NCI-H2107 (cell line): Measurements from ENCODE around the gene HDC.

Experiments
- DNase-seq: peaks from one replicate; lab custom pipeline; 2025; lab: John Stamatoyannopoulos, UW

HDC gene

DNA sequence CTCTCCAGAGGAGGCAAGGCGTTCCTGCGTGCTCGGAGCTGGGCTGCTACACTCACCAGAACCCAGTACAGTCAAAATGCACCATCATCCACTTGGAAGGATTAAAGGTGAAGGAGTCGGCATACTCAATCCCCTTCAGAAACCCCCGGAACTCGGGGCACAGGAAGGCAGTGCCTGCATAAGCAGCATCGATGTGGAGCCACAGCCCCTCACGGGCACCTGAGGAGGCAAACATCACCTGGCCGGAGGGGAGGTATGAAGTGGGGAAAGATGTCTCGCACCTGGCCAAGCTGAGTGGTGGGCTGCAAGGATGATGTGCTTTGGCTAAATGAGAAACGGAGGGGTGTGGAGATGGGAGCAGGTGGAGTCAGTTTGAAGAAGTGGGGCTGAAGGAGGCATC is 13.0 kb downstream of the HDC start:
- no peak for DNase-seq

GRCh38 chr15:50251638-50252182 is 13.8 kb downstream of the HDC start:
- DNase-seq, result no peak

DNA sequence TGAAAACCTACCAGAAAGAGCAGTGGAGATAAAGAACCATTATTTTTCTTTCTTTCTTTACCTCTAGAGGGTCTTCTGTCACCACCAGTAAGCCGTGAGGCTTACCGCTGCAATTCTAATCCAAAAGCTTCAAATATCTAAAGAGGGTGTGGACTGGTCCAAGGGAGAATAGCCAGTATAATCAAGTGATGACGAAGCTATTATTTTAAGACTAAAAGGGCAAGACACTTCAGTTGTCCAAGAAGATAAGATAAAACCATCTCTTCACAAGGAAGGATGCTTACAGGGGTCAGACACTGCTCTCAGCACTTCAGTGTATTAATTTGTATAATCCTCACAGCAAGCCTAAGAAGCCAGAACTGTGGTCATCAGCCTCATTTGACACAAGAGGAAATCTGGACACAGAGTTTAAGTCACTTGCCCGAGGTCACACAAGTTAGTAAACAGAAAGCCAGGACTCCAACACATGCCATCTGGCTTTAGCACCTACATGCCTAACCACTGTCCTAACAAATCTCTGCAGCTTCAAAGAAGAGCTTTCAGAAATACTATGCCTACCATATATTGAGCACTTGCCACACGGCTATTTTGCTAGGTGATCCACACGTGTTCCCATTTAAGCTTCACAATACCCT is 14.6 kb downstream of the HDC start:
- no peak for DNase-seq

- no peak for DNase-seq
Measured at GRCh38 chr15:50249704-50250103, 15.8 kb downstream of the HDC start.

DNA sequence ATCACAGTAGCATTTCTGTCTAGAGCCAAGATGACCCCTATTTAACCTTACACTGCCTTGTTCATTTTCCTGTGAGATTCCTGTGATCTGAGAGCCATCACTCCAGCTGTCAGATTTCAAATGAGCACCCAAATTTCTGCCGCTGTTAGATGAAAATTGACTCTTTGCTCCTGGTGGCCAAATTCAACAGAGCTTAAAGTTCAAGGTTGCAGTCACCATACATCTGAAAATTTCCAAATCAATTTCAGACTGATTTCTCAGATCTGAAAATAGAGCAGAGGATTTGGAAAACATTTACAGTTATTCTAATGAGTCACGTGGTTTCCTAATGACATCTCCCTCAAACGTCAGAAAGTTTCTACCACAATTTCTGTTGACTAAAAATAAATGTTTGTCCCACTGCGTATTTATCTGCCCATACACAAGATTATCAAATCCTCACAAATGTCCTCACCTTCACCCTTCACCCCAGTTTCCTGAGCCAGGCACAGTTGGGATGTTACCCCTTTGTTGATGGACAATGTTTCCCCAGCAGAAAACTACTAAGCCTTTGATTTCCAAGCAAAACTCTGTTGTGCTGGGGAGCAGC is 16.4 kb downstream of the HDC start:
- no peak for DNase-seq

DNA sequence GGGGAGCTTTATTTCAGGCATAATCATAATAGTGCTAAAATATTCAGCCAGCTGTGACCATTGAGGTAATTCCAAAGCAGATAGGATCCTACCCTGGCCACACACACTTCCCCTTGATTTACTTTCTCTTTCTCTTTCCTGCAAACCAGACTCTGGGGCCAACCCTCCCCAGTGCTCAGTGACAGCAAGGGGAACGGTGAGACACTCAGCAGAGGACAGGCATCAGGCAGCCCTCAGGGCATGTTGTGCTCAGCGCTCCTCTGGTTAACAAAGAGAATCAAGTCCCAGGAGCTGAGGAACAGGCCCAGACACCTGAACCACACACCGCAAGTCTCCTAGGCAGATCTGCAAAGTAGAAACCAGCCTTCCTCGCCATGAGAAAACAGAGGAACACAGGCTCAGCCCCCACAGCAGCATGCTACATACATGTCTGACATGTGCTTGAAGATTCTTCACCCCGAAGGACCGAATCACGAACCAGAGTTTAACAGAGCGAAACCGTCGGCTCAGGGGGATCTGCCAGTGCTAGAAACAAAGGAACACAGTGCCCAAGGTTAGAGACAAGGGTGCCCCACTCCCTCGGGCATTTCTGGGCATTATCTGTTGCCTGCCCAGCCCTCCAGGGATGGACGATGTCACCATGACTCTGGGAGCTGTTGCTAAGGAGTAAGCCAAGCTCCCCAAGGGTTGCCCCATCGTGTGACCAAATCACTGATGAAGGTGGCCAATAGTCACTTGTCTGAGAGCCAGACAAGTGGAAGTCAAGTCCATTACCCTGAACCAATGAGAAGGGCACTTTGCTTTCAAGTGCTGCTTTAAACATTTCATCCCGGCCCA is 17.5 kb downstream of the HDC start:
- no peak for DNase-seq

DNA sequence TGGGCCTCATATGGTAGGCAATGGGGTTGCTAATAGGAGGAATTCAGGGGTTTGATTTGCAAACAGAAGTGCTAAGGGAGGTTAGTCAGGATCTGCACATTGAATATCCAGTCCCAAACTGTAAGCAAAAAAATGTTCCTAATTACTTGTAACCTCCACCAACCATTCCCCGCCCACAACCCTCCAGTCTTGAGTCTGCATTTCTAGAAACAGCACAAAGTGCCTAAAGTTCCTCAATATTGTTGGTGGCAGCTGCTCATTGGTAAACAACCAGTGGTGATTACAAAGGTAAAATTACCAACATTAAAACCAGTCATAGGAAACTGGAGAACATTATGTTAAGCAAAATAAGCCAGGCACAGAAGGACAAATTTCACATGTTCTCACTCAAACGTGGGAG is 18.9 kb downstream of the HDC start:
- no peak for DNase-seq

- no peak for DNase-seq
Measured at GRCh38 chr15:50244959-50245624, 20.4 kb downstream of the HDC start.

DNA sequence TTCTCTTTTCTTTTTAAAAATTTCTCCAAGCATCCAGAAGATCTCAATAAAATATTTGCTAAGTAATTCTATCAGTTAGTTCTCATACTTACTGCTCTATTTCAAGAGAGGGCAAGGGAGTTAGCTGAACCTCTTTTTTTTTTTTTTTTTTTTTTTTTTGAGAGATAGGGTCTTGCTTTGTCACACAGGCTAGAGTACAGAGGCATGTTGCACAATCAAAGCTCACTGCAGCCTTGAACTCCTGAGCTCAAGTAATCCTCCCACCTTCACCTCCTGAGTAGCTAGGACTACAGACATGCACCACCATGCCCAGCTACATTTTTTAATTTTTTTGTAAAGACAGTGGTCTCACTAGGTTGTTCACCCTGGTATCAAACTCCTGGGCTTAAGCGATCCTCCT is 21.4 kb downstream of the HDC start:
- DNase-seq, result no peak

GRCh38 chr15:50241684-50242450 is 23.7 kb downstream of the HDC start:
- no peak for DNase-seq

DNA sequence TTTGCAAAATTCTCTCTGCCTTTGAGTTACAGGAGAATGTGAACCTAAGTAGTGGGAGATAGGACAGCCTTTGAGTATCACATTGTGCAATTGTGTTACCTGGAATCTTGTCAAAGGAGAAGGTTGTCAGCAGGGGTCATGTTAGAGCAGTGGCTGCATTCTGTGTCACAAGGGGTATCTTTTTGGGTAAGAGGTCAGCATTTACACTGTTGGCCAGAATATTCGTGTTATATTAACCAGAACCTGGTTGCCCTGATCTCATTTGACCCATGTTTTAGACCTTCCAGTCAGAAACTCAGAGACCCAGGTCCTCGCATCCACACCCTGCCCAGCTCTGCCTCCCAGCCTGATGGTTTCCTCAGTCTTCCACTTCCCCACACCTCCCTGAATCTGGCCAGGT is 27.3 kb downstream of the HDC start:
- no peak for DNase-seq

DNA sequence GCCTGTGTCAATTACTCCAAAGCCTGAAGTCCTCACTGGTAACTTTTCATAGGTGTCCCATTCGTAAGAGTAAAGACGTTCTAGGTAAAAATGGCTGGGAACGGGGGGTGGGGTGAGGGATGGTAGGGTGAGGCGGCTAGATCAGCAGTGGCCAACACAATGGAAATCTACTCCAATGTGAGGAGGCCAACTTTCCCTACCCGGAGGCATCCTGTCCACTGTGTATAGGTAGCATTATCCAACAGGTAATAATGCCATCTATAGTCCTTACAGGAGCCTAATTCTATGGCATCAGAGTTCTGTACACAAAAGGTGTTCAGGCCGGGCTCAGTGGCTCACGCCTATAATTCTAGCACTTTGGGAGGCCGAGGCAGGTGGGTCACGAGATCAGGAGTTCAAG is 29.1 kb downstream of the HDC start:
- no peak for DNase-seq

DNA sequence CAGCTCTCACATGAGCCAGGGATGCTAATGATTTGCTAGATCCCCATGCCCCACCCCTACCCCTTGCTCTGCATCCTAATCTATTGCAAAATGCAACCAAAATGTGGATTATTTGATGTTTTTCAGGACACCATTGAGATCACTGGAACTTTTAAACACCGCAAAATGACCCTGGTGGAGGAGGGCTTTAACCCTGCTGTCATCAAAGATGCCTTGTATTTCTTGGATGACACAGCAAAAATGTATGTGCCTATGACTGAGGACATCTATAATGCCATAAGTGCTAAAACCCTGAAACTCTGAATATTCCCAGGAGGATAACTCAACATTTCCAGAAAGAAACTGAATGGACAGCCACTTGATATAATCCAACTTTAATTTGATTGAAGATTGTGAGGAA is 29.7 kb downstream of the HDC start:
- no peak for DNase-seq

DNA sequence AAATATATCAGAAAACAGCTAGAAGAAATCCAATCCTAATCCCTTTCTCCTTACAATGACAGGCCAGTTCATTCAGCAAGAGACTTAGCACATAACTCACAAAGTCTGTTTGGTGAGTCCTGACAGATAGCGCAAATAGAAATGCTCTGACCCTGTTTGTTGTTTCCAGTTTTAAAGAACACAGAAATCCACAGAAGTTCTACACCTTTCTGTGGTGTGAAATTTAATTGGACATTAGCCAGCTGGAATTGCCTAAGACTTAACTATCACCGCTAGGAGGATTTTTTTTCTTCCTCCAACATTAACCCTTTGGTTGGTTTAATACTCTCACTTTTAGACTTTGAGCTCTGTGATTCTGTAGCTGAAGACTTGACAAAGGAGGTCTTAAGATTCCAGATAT is 30.8 kb downstream of the HDC start:
- no peak for DNase-seq

GRCh38 chr15:50233192-50233736 is 32.3 kb downstream of the HDC start:
- DNase-seq, result no peak

GRCh38 chr15:50232791-50233190 is 32.7 kb downstream of the HDC start:
- DNase-seq, result no peak

DNA sequence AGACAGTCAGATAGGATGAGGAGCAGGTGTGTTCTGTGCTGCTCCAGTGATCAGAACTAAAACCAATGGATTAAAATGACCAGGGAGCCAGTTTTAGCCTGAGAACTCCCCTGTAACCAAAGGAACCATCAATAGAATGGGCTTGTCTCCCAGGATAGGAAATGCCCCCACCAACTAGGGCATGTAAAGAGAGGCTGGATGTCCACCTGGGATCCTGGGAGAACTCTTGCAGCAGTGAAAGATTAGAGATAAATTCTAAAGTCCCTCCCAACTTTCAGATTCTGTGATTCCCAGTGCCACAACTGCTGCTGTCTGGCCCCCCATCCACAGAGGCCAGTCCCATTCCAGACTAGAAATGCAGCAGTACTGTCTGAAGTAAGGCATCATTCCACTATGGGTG is 33.8 kb downstream of the HDC start:
- no peak for DNase-seq

- DNase-seq, result no peak
Measured at GRCh38 chr15:50229336-50229735, 36.2 kb downstream of the HDC start.

- DNase-seq, result no peak
Measured at GRCh38 chr15:50228866-50229265, 36.7 kb downstream of the HDC start.

DNA sequence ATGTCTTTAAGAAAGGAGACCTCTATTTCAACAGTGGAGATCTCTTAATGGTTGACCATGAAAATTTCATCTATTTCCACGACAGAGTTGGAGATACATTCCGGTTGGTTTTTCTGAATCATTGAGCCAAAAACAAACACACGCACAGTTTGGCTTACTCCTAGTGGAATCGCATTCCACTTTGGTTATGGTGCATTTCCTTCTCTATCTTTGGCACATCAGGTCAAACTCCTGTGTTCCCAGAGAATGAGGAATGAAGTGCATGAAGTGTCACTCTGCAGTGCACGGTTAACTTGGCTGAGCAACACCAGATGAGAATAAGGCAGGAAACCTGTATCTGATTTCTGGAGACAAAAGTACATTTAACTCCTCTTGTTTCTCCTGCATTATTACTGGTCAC is 38.5 kb downstream of the HDC start:
- no peak for DNase-seq

DNA sequence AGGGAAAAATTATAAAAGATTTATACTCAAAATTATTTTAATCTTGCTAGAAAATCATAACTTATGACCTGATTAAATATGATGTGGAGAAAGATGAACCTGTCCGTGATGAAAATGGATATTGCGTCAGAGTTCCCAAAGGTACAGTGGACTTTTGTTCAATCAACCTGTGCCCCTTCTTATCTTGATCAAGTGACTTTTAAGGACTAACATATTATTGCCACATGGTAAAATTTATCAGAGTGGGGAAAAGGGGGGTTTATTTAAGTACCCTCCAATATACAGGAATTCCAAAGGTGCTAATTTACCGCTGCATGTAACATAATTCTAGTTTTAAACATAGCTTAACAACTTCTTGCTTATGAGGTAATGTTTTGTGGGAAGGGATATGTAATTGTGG is 39.6 kb downstream of the HDC start:
- DNase-seq, result no peak

DNA sequence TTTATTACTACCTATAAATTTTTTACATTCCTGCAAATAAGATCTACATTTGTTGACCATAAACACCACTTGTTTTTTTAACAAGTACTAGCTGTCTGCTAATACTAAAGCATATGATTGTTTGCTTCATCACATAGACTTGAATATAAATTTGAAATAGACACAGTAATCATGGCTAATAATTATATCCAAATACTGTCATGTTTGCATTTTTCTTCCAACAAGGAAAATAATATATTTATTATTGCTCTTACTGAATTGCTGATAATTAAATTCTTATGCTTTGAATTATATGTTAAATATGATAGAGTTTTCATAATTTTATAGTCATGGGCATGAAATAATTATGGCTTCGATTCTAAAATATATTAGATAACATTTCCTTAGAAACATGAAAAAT is 40.5 kb downstream of the HDC start:
- DNase-seq, result no peak
